Tibial nerve (tissue), 4 donors: Measurements from ENCODE around the gene TRAPPC3. TPM values are rescaled to one million over a fixed set of nuclear protein-coding genes. Genes with fewer than 3 reads are reported as not detected.
"Not testable (repeated sequence)": the region's sequence is repeated elsewhere in the genome, so short reads cannot be mapped to it uniquely, and the experiment has no call there.

ENCODE experiments used
- DNase-seq, 2 donors: peaks; one replicate each; pipeline ENCODE4 v3.0.0-alpha.2; 2019; ENCODE audit warnings: low spot score in 2 of 2
- H3K27ac ChIP-seq, 4 donors: fragments of 200-600 bp; sonication (generic) in 3 of 4; one replicate each; pipeline ENCODE4 v1.5.1; 2017 to 2019; ENCODE audit warnings: mild to moderate bottlenecking in 1 of 4
- H3K27me3 ChIP-seq, 2 donors: fragments of 200-600 bp; sonication (generic) in 1 of 2; one replicate each; pipeline versions ENCODE4 v1.5.1 to v1.6.0; 2017 to 2019
- H3K36me3 ChIP-seq, 3 donors: fragments of 200-600 bp; sonication (generic); one replicate each; pipeline ENCODE4 v1.5.1; 2018 to 2019
- H3K4me1 ChIP-seq, 4 donors: fragments of 200-600 bp; sonication (generic) in 3 of 4; one replicate each; pipeline ENCODE4 v1.5.1; 2017 to 2019
- H3K4me3 ChIP-seq, 4 donors: fragments of 200-600 bp; sonication (generic) in 3 of 4; one replicate each; pipeline ENCODE4 v1.5.1; 2017 to 2019; ENCODE audit warnings: mild to moderate bottlenecking in 1 of 4, moderate library complexity in 1 of 4
- H3K9me3 ChIP-seq, 4 donors: fragments of 200-600 bp; sonication (generic) in 3 of 4; one replicate each; pipeline ENCODE4 v1.5.1; 2017 to 2019
- EP300 ChIP-seq, 2 donors: sonication (generic); formaldehyde crosslinking; IDR thresholded peaks; one replicate each; pipeline ENCODE4 v1.6.1; 2017; ENCODE audit warnings: antibody characterized with exemption in 2 of 2, mild to moderate bottlenecking in 1 of 2
- POLR2A ChIP-seq, 2 donors: fragments of 450-650 bp; IDR thresholded peaks; one replicate each; pipeline ENCODE4 v1.6.1; 2017; ENCODE audit warnings: antibody characterized with exemption in 2 of 2, mild to moderate bottlenecking in 2 of 2, moderate library complexity in 2 of 2
- WGBS, 2 donors: methylation state at CpG; one replicate each; pipeline ENCODE4 v1.1.5; 2018; 5-methylcytosine and 5-hydroxymethylcytosine counted together
- total RNA-seq, 4 donors: library from RNA; depleted of rRNA; stranded (reverse); fragments of >200 nt; gene quantifications; one replicate each; pipeline ENCODE4 v1.1.0, GENCODE V29; 2016
- TF ChIP-seq, protein P1 (sequence below), 5 experiments: fragments of 200-600 bp in 3 of 5; fragments of 450-650 bp in 2 of 5; sonication (generic) in 3 of 5; IDR thresholded peaks; one replicate each; pipeline ENCODE4 v1.5.1; 2016 to 2019; ENCODE audit warnings: antibody characterized with exemption in 5 of 5, mild to moderate bottlenecking in 3 of 5, moderate library complexity in 2 of 5

TRAPPC3 gene
- total RNA-seq: 10 to 100 TPM; 48.0 to 90.4 (median 69.1) TPM

DNA sequence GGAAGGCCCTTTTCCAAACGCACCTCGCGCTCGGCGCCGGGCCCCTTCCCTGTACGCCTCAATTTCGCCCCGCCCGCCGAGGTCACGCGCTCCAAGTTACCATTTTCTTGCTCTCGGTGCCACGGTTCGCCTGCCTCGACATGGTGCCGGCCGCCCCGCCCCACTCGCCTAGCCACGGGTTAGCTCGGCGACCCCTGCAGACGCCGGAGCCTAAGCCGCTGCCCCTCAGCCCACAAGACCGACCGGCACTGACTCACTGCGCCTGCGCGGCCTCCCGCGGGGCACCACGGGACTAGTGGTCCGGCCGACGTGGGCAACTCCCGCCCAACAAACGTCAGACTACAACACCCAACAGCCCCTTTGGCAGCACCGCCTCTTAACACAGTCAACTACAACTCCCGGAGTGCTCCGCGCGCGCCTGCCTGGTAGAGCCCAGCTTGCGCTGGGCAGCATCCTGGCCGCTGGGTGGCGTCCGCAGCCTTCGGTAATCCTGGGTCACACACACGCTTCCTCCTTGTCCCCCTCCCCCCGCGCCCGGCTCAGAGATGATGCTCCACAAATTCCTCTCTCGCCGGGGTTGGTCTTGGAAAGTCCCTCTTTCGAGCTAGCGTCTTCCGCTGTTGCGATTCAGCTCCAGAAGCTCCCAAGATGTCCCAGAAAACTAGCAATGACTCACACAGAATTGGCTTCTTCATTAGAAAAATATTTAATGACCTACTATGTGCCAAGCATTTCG lies at the start of gene TRAPPC3:
Gene TRAPPC3, minus strand, starts transcription at position 250 of the 736 bp plus-strand sequence. Its CDS starts 108 bp downstream, at position 142.
- peaks cover 0 to 8% (median 0%) of the 10 kb centered on the region in 3 donors for H3K36me3 ChIP-seq
- H3K27me3 ChIP-seq: no peaks in the 10 kb centered on the region
- H3K4me3 ChIP-seq: peak within 1 kb of the TSS; percentile 66 to 91 (median 82)
- H3K9me3 ChIP-seq: no peaks in the 10 kb centered on the region
- H3K27ac ChIP-seq: peak within 1 kb of the TSS; percentile 88 to 99 (median 94)
- WGBS, 2 donors: 0 to 1% methylated on average over 45 to 61 of the region's 62 CpGs
- peak; percentile 99 to 100 for DNase-seq
- H3K4me1 ChIP-seq: peaks cover 0 to 62% (median 38%) of the 10 kb centered on the region in 4 donors
- TF ChIP-seq EP300 (IDR thresholded peaks at IDR 0.05) (peak; percentile 97), POLR2A (IDR thresholded peaks at IDR 0.05) (peak; percentile 77 to 91)
- TF ChIP-seq, protein P1, sequence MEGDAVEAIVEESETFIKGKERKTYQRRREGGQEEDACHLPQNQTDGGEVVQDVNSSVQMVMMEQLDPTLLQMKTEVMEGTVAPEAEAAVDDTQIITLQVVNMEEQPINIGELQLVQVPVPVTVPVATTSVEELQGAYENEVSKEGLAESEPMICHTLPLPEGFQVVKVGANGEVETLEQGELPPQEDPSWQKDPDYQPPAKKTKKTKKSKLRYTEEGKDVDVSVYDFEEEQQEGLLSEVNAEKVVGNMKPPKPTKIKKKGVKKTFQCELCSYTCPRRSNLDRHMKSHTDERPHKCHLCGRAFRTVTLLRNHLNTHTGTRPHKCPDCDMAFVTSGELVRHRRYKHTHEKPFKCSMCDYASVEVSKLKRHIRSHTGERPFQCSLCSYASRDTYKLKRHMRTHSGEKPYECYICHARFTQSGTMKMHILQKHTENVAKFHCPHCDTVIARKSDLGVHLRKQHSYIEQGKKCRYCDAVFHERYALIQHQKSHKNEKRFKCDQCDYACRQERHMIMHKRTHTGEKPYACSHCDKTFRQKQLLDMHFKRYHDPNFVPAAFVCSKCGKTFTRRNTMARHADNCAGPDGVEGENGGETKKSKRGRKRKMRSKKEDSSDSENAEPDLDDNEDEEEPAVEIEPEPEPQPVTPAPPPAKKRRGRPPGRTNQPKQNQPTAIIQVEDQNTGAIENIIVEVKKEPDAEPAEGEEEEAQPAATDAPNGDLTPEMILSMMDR (IDR thresholded peaks at IDR 0.05): peak; percentile 88 to 99 (median 98)

DNA sequence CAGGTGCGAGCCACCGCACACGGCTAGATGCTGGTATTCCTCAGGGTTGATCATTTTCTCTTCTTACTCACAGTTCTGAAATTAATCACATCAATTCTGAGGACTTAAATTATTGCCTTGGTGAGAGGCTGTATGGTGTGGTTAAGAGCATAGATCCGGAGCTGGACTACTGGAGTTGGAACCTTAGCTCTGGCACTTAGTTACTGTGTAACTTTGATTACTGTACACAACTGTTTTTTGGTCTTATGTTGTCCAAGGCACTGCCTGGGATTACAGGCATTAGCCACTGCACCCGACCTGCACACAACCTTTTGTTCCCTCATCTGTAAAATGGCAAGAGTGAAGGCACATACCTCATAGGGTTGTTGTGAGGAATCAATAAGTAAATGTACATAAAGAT lies 49.4 kb upstream of the TRAPPC3 start:
- Histone ChIP-seq H3K27me3 (no peaks in the 10 kb centered on the region), H3K4me1 (peaks cover 0 to 15% (median 2%) of the 10 kb centered on the region in 4 donors), H3K4me3 (no peak overlapping the region), H3K27ac (no peak overlapping the region), H3K9me3 (no peaks in the 10 kb centered on the region), H3K36me3 (no peaks in the 10 kb centered on the region)
- WGBS, 2 donors: 94 to 97% methylated on average over 5 of the region's 5 CpGs
- TF ChIP-seq EP300 (IDR thresholded peaks at IDR 0.05) (no peak), POLR2A (IDR thresholded peaks at IDR 0.05) (no peak)
- TF ChIP-seq, protein P1 (IDR thresholded peaks at IDR 0.05): no peak
- no peak for DNase-seq

DNA sequence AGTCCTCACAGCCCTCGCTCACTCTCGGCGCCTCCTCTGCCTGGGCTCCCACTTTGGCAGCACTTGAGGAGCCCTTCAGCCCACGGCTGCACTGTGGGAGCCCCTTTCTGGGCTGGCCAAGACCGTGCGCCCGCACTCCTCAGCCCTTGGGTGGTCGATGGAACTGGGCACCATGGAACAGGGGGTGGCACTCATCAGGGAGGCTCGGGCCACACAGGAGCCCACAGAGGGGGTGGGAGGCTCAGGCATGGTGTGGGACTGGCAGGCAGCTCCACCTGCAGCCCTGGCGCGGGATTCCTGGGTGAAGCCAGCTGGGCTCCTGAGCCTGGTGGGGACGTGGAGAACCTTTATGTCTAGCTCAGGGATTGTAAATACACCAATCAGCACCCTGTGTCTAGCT lies 47.5 kb upstream of the TRAPPC3 start:
- not testable (repeated sequence) for H3K27me3 ChIP-seq, H3K27ac ChIP-seq, H3K36me3 ChIP-seq, H3K4me3 ChIP-seq, DNase-seq, H3K9me3 ChIP-seq
- WGBS, 2 donors: 95 to 96% methylated on average over 11 to 12 of the region's 12 CpGs
- peaks cover 0 to 12% (median 2%) of the 10 kb centered on the region in 4 donors for H3K4me1 ChIP-seq

DNA sequence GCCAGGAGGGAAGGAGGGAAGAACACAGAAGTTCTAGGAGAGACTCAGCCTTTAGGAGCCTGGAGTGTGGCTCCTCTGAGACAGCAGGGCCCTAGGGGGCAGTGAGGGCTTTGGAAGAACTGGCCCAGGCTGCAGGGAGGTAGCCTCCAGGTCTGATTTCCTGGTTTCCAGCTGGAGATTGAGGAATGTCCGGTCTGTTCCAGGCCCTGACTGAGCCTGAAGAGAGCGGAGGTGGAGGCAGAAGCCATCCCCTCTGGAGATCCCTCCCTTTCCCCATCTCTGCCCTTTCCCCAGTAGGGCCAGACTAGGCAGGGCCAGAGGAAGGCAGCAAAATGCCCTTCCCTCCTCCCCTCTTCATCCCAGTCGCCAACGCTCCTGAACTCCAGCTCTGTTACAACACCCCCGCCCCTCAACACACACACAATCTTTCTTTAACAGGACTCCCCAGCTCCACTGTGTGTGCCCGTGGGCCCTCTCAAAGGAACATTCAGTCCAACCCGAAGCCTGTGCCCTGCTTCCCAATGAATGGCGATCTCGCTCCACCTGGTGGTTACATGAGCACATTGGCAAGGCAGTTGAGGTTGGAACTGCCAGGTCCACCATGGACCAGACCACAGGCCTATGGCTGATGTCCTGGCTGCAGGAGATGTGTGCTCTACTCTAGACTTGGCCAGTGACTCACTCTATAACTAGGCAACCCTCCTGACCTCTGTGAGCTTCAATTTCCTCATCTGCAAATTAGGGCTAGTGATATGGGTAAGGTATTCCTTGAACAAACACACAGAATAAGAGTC lies 38.7 kb upstream of the TRAPPC3 start:
- no peaks in the 10 kb centered on the region for H3K9me3 ChIP-seq
- no peaks in the 10 kb centered on the region for H3K27me3 ChIP-seq
- peaks cover 0 to 13% (median 8%) of the 10 kb centered on the region in 4 donors for H3K4me1 ChIP-seq
- peak; percentile 74 to 91 for DNase-seq
- H3K27ac ChIP-seq: peak overlapping the region; percentile 56 to 87 (median 78)
- no peaks in the 10 kb centered on the region for H3K36me3 ChIP-seq
- 5 to 6% methylated on average over 9 of the region's 9 CpGs for WGBS, 2 donors
- H3K4me3 ChIP-seq: no peak overlapping the region
- TF ChIP-seq, protein P1 (IDR thresholded peaks at IDR 0.05): peak; percentile 75 to 96 (median 83)
- TF ChIP-seq EP300 (IDR thresholded peaks at IDR 0.05): peak in 1 of 2 donors; percentile 90
- no peak for TF ChIP-seq POLR2A (IDR thresholded peaks at IDR 0.05)

DNA sequence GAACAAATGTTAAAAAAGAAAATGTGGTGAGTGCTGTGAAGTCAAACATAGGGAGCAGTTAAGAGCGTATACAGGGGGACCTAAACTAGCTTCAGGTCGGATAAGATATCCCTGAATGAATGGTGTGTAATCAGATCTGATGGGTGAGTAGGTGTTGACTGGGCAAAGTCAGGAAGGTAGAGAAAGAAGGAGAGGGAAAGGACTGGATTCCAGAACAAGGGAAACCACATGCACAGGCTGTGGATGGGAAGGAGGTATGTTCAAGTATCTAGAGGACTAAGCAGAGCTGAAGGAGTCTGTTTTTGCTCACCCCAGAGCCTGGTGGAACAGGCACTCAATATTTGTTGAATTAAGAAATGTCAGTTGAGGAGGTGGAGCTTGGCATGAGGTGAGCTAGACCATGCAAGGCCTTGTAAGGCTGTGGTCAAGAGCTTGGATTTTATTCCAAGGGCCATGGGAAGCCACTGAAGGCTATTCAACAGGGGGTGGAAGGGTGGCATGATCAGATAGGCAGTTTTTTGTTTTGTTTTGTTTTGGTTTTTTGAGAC lies 34.1 kb upstream of the TRAPPC3 start:
- DNase-seq: no peak
- H3K4me3 ChIP-seq: no peak overlapping the region
- H3K27me3 ChIP-seq: no peaks in the 10 kb centered on the region
- peak overlapping the region in 1 of 4 donors; percentile 30 for H3K27ac ChIP-seq
- H3K36me3 ChIP-seq: peaks cover 2 to 38% (median 21%) of the 10 kb centered on the region in 3 donors
- 75 to 86% methylated on average over 2 of the region's 2 CpGs for WGBS, 2 donors
- no peaks in the 10 kb centered on the region for H3K9me3 ChIP-seq
- peaks cover 0 to 17% (median 8%) of the 10 kb centered on the region in 4 donors for H3K4me1 ChIP-seq
- no peak for TF ChIP-seq EP300 (IDR thresholded peaks at IDR 0.05)
- TF ChIP-seq, protein P1 (IDR thresholded peaks at IDR 0.05): no peak
- TF ChIP-seq POLR2A (IDR thresholded peaks at IDR 0.05): no peak
